Measurements from ENCODE around the gene SCYL1. TPM values are rescaled to one million over a fixed set of nuclear protein-coding genes. Genes with fewer than 3 reads are reported as not detected.

Gene SCYL1
- total and polyA plus RNA-seq, 9 donors = 42.9 to 62.9 (median 50.8) TPM

GRCh38 chr11:65486570-65487466 is 38.1 kb upstream of the SCYL1 start:
- Histone ChIP-seq H3K4me3 (ENCODE audit: low read length) (no peak overlapping the region), H3K4me1 (ENCODE audit: control insufficient read depth, insufficient read depth, low read length) (peaks cover 67% of the 10 kb centered on the region), H3K27me3 (ENCODE audit: control insufficient read depth, insufficient read depth, low read length) (no peaks in the 10 kb centered on the region), H3K9me3 (replicated peaks; ENCODE audit: control insufficient read depth, low read depth, low read length) (no peaks in the 10 kb centered on the region), H3K27ac (ENCODE audit: low read length) (peak overlapping the region; percentile 100), H3K36me3 (ENCODE audit: control insufficient read depth, insufficient read depth, low read length) (no peaks in the 10 kb centered on the region)
- 67% methylated on average over 7 of the region's 10 CpGs for WGBS (ENCODE audit: insufficient coverage)
- DNase-seq = no peak

- DNase-seq = peak; percentile 100
- Histone ChIP-seq H3K27ac (ENCODE audit: low read length) (peak overlapping the region; percentile 100), H3K27me3 (ENCODE audit: control insufficient read depth, insufficient read depth, low read length) (no peaks in the 10 kb centered on the region), H3K4me3 (ENCODE audit: low read length) (peak overlapping the region; percentile 20), H3K4me1 (ENCODE audit: control insufficient read depth, insufficient read depth, low read length) (peaks cover 75% of the 10 kb centered on the region), H3K36me3 (ENCODE audit: control insufficient read depth, insufficient read depth, low read length) (no peaks in the 10 kb centered on the region), H3K9me3 (replicated peaks; ENCODE audit: control insufficient read depth, low read depth, low read length) (no peaks in the 10 kb centered on the region)
- 2% methylated on average over 16 of the region's 17 CpGs for WGBS (ENCODE audit: insufficient coverage)
These were observed 37.2 kb upstream of the SCYL1 start for GRCh38 chr11:65487467-65488272.

GRCh38 chr11:65488273-65489034 is 36.4 kb upstream of the SCYL1 start:
- H3K27me3 ChIP-seq (ENCODE audit: control insufficient read depth, insufficient read depth, low read length) = no peaks in the 10 kb centered on the region
- WGBS (ENCODE audit: insufficient coverage) = 21% methylated on average over 9 of the region's 10 CpGs
- H3K9me3 ChIP-seq (replicated peaks; ENCODE audit: control insufficient read depth, low read depth, low read length) = no peaks in the 10 kb centered on the region
- H3K36me3 ChIP-seq (ENCODE audit: control insufficient read depth, insufficient read depth, low read length) = no peaks in the 10 kb centered on the region
- peaks cover 83% of the 10 kb centered on the region for H3K4me1 ChIP-seq (ENCODE audit: control insufficient read depth, insufficient read depth, low read length)
- H3K4me3 ChIP-seq (ENCODE audit: low read length) = peak overlapping the region; percentile 20
- H3K27ac ChIP-seq (ENCODE audit: low read length) = peak overlapping the region; percentile 100
- peak; percentile 53 for DNase-seq

GRCh38 chr11:65489035-65489705 is 35.7 kb upstream of the SCYL1 start:
- Histone ChIP-seq H3K9me3 (replicated peaks; ENCODE audit: control insufficient read depth, low read depth, low read length) (no peaks in the 10 kb centered on the region), H3K27ac (ENCODE audit: low read length) (peak overlapping the region; percentile 100), H3K27me3 (ENCODE audit: control insufficient read depth, insufficient read depth, low read length) (no peaks in the 10 kb centered on the region), H3K36me3 (ENCODE audit: control insufficient read depth, insufficient read depth, low read length) (no peaks in the 10 kb centered on the region), H3K4me3 (ENCODE audit: low read length) (no peak overlapping the region), H3K4me1 (ENCODE audit: control insufficient read depth, insufficient read depth, low read length) (peaks cover 90% of the 10 kb centered on the region)
- DNase-seq = peak; percentile 95
- 14% methylated on average over 5 of the region's 10 CpGs for WGBS (ENCODE audit: insufficient coverage)

- H3K4me1 ChIP-seq (ENCODE audit: control insufficient read depth, insufficient read depth, low read length) = peaks cover 96% of the 10 kb centered on the region
- no peaks in the 10 kb centered on the region for H3K36me3 ChIP-seq (ENCODE audit: control insufficient read depth, insufficient read depth, low read length)
- no peak overlapping the region for H3K4me3 ChIP-seq (ENCODE audit: low read length)
- WGBS (ENCODE audit: insufficient coverage) = 24% methylated on average over 6 of the region's 8 CpGs
- peak; percentile 89 for DNase-seq
- H3K27me3 ChIP-seq (ENCODE audit: control insufficient read depth, insufficient read depth, low read length) = no peaks in the 10 kb centered on the region
- peak overlapping the region; percentile 100 for H3K27ac ChIP-seq (ENCODE audit: low read length)
- H3K9me3 ChIP-seq (replicated peaks; ENCODE audit: control insufficient read depth, low read depth, low read length) = no peaks in the 10 kb centered on the region
These were observed 35.1 kb upstream of the SCYL1 start for GRCh38 chr11:65489706-65490320.

GRCh38 chr11:65491163-65491465 is 33.8 kb upstream of the SCYL1 start:
- 67% methylated on average over 3 of the region's 3 CpGs for WGBS (ENCODE audit: insufficient coverage)
- Histone ChIP-seq H3K4me1 (ENCODE audit: control insufficient read depth, insufficient read depth, low read length) (peaks cover 94% of the 10 kb centered on the region), H3K36me3 (ENCODE audit: control insufficient read depth, insufficient read depth, low read length) (no peaks in the 10 kb centered on the region), H3K27me3 (ENCODE audit: control insufficient read depth, insufficient read depth, low read length) (no peaks in the 10 kb centered on the region), H3K9me3 (replicated peaks; ENCODE audit: control insufficient read depth, low read depth, low read length) (no peaks in the 10 kb centered on the region), H3K4me3 (ENCODE audit: low read length) (no peak overlapping the region), H3K27ac (ENCODE audit: low read length) (peak overlapping the region; percentile 95)
- DNase-seq = peak; percentile 44

- Histone ChIP-seq H3K36me3 (ENCODE audit: control insufficient read depth, insufficient read depth, low read length) (no peaks in the 10 kb centered on the region), H3K4me1 (ENCODE audit: control insufficient read depth, insufficient read depth, low read length) (peaks cover 96% of the 10 kb centered on the region), H3K4me3 (ENCODE audit: low read length) (no peak overlapping the region), H3K27me3 (ENCODE audit: control insufficient read depth, insufficient read depth, low read length) (no peaks in the 10 kb centered on the region), H3K9me3 (replicated peaks; ENCODE audit: control insufficient read depth, low read depth, low read length) (no peaks in the 10 kb centered on the region), H3K27ac (ENCODE audit: low read length) (peak overlapping the region; percentile 95)
- DNase-seq = peak; percentile 81
- WGBS (ENCODE audit: insufficient coverage) = 42% methylated on average over 12 of the region's 17 CpGs
These were observed 33.1 kb upstream of the SCYL1 start for GRCh38 chr11:65491614-65492386.

- H3K27ac ChIP-seq (ENCODE audit: low read length) = peak overlapping the region; percentile 95
- H3K27me3 ChIP-seq (ENCODE audit: control insufficient read depth, insufficient read depth, low read length) = no peaks in the 10 kb centered on the region
- H3K4me1 ChIP-seq (ENCODE audit: control insufficient read depth, insufficient read depth, low read length) = peaks cover 93% of the 10 kb centered on the region
- no peaks in the 10 kb centered on the region for H3K9me3 ChIP-seq (replicated peaks; ENCODE audit: control insufficient read depth, low read depth, low read length)
- no peaks in the 10 kb centered on the region for H3K36me3 ChIP-seq (ENCODE audit: control insufficient read depth, insufficient read depth, low read length)
- no peak overlapping the region for H3K4me3 ChIP-seq (ENCODE audit: low read length)
- DNase-seq = no peak
- WGBS (ENCODE audit: insufficient coverage) = 27% methylated on average over 3 of the region's 4 CpGs
These were observed 32.6 kb upstream of the SCYL1 start for GRCh38 chr11:65492387-65492636.
